Tibial nerve (tissue), 4 donors: ENCODE results near the gene EPB41. TPM values are rescaled to one million over a fixed set of nuclear protein-coding genes. Genes with fewer than 3 reads are reported as not detected.
"Not testable (repeated sequence)": the region's sequence is repeated elsewhere in the genome, so short reads cannot be mapped to it uniquely, and the experiment has no call there.

ENCODE experiments used
- DNase-seq, 2 donors: peaks; one replicate each; pipeline ENCODE4 v3.0.0-alpha.2; 2019; ENCODE audit warnings: low spot score in 2 of 2
- H3K27ac ChIP-seq, 4 donors: fragments of 200-600 bp; sonication (generic) in 3 of 4; one replicate each; pipeline ENCODE4 v1.5.1; 2017 to 2019; ENCODE audit warnings: mild to moderate bottlenecking in 1 of 4
- H3K27me3 ChIP-seq, 2 donors: fragments of 200-600 bp; sonication (generic) in 1 of 2; one replicate each; pipeline versions ENCODE4 v1.5.1 to v1.6.0; 2017 to 2019
- H3K36me3 ChIP-seq, 3 donors: fragments of 200-600 bp; sonication (generic); one replicate each; pipeline ENCODE4 v1.5.1; 2018 to 2019
- H3K4me1 ChIP-seq, 4 donors: fragments of 200-600 bp; sonication (generic) in 3 of 4; one replicate each; pipeline ENCODE4 v1.5.1; 2017 to 2019
- H3K4me3 ChIP-seq, 4 donors: fragments of 200-600 bp; sonication (generic) in 3 of 4; one replicate each; pipeline ENCODE4 v1.5.1; 2017 to 2019; ENCODE audit warnings: mild to moderate bottlenecking in 1 of 4, moderate library complexity in 1 of 4
- H3K9me3 ChIP-seq, 4 donors: fragments of 200-600 bp; sonication (generic) in 3 of 4; one replicate each; pipeline ENCODE4 v1.5.1; 2017 to 2019
- CTCF ChIP-seq, 5 experiments: fragments of 200-600 bp in 3 of 5; fragments of 450-650 bp in 2 of 5; sonication (generic) in 3 of 5; IDR thresholded peaks; one replicate each; pipeline ENCODE4 v1.5.1; 2016 to 2019; ENCODE audit warnings: antibody characterized with exemption in 5 of 5, mild to moderate bottlenecking in 3 of 5, moderate library complexity in 2 of 5
- EP300 ChIP-seq, 2 donors: sonication (generic); formaldehyde crosslinking; IDR thresholded peaks; one replicate each; pipeline ENCODE4 v1.6.1; 2017; ENCODE audit warnings: antibody characterized with exemption in 2 of 2, mild to moderate bottlenecking in 1 of 2
- POLR2A ChIP-seq, 2 donors: fragments of 450-650 bp; IDR thresholded peaks; one replicate each; pipeline ENCODE4 v1.6.1; 2017; ENCODE audit warnings: antibody characterized with exemption in 2 of 2, mild to moderate bottlenecking in 2 of 2, moderate library complexity in 2 of 2
- WGBS, 2 donors: methylation state at CpG; one replicate each; pipeline ENCODE4 v1.1.5; 2018; 5-methylcytosine and 5-hydroxymethylcytosine counted together
- total RNA-seq, 4 donors: library from RNA; depleted of rRNA; stranded (reverse); fragments of >200 nt; gene quantifications; one replicate each; pipeline ENCODE4 v1.1.0, GENCODE V29; 2016

The EPB41 gene
- total RNA-seq, 4 donors from 2014 or later = 13.9 to 22.1 (median 16.0) TPM

DNA sequence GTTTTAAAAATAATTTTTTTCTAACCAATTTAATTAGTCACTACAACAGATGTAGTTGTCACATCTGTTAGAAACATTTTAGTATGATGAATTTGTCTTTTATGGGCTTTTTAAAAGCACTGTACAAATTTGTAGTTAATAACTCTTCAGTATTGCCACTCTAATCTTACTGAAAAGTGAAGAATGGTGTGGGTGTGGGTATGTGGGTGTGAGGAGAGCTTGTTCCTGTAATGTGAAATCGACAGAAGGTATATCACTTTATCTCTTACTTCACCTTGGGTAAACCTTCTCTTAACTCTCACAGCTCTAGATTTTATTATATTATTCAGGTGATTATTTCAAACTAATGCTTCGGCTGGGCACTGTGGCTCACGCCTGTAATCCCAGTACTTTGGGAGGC lies 166.8 kb downstream of the EPB41 start:
- no peak overlapping the region for H3K27ac ChIP-seq
- H3K4me1 ChIP-seq = no peaks in the 10 kb centered on the region
- no peaks in the 10 kb centered on the region for H3K9me3 ChIP-seq
- TF ChIP-seq CTCF (IDR thresholded peaks at IDR 0.05) = no peak
- no peak for TF ChIP-seq POLR2A (IDR thresholded peaks at IDR 0.05)
- TF ChIP-seq EP300 (IDR thresholded peaks at IDR 0.05) = no peak
- H3K4me3 ChIP-seq = no peak overlapping the region
- no peak for DNase-seq
- no peaks in the 10 kb centered on the region for H3K36me3 ChIP-seq
- WGBS, 2 donors = 87 to 89% methylated on average over 3 of the region's 3 CpGs
- H3K27me3 ChIP-seq = no peaks in the 10 kb centered on the region

GRCh38 chr1:29082519-29082918 lies 168.2 kb downstream of the EPB41 start:
- no peaks in the 10 kb centered on the region for H3K27me3 ChIP-seq
- no peaks in the 10 kb centered on the region for H3K9me3 ChIP-seq
- no peak overlapping the region for H3K4me3 ChIP-seq
- H3K36me3 ChIP-seq = no peaks in the 10 kb centered on the region
- 74 to 83% methylated on average over 3 of the region's 3 CpGs for WGBS, 2 donors
- DNase-seq = no peak
- TF ChIP-seq CTCF (IDR thresholded peaks at IDR 0.05) (no peak), POLR2A (IDR thresholded peaks at IDR 0.05) (no peak), EP300 (IDR thresholded peaks at IDR 0.05) (no peak)
- H3K27ac ChIP-seq = no peak overlapping the region
- H3K4me1 ChIP-seq = no peaks in the 10 kb centered on the region

- no peaks in the 10 kb centered on the region for H3K4me1 ChIP-seq
- no peak for TF ChIP-seq EP300 (IDR thresholded peaks at IDR 0.05)
- TF ChIP-seq CTCF (IDR thresholded peaks at IDR 0.05) = no peak
- TF ChIP-seq POLR2A (IDR thresholded peaks at IDR 0.05) = no peak
- no peak for DNase-seq
- 77 to 80% methylated on average over 3 of the region's 3 CpGs for WGBS, 2 donors
- H3K27ac ChIP-seq = no peak overlapping the region
- H3K36me3 ChIP-seq = no peaks in the 10 kb centered on the region
- H3K4me3 ChIP-seq = no peak overlapping the region
- no peaks in the 10 kb centered on the region for H3K27me3 ChIP-seq
- H3K9me3 ChIP-seq = no peaks in the 10 kb centered on the region
Measured at GRCh38 chr1:29083317-29084195, 169.2 kb downstream of the EPB41 start.

- no peak overlapping the region for H3K4me3 ChIP-seq
- H3K27me3 ChIP-seq = no peaks in the 10 kb centered on the region
- no peaks in the 10 kb centered on the region for H3K36me3 ChIP-seq
- no peaks in the 10 kb centered on the region for H3K4me1 ChIP-seq
- H3K27ac ChIP-seq = no peak overlapping the region
- TF ChIP-seq EP300 (IDR thresholded peaks at IDR 0.05) (no peak), CTCF (IDR thresholded peaks at IDR 0.05) (no peak), POLR2A (IDR thresholded peaks at IDR 0.05) (no peak)
- H3K9me3 ChIP-seq = no peaks in the 10 kb centered on the region
- DNase-seq = no peak
- 73 to 77% methylated on average over 2 of the region's 2 CpGs for WGBS, 2 donors
Measured at GRCh38 chr1:29084196-29084521, 169.8 kb downstream of the EPB41 start.

DNA sequence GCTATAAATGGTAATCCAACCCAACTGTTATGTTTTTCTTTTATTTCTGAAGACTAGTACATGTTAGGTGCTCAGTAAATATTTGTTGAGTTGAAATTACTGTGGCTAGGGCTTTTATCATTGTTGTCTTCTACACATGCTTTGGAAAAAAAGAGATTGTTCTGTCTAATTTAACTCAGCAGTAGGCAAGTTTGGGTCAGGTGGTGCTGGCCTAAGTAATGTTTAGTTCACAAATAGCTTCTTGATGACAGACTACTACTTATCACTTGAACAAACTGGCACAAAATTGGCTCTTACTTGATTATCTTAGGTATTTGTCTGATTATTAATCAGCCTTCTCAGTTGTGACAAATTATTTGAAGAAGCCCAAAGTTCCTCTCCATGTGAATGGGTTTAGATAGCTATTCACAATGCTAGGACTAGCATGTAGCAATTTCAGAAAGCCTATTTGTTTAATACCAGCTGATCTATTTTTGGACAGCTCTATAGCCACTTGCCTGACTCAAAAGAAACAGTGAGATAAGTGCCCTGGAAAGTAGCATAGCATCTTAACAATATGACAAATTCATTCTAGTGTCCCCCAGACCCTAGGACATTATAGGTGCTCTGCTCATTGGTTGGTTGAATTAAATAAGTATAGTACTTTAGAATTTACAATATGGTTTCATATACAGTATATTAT lies 176.7 kb downstream of the EPB41 start:
- no peak overlapping the region for H3K27ac ChIP-seq
- no peaks in the 10 kb centered on the region for H3K9me3 ChIP-seq
- TF ChIP-seq CTCF (IDR thresholded peaks at IDR 0.05) (no peak), EP300 (IDR thresholded peaks at IDR 0.05) (no peak), POLR2A (IDR thresholded peaks at IDR 0.05) (no peak)
- no peak for DNase-seq
- H3K4me3 ChIP-seq = no peak overlapping the region
- no peaks in the 10 kb centered on the region for H3K36me3 ChIP-seq
- H3K27me3 ChIP-seq = no peaks in the 10 kb centered on the region
- no peaks in the 10 kb centered on the region for H3K4me1 ChIP-seq

DNA sequence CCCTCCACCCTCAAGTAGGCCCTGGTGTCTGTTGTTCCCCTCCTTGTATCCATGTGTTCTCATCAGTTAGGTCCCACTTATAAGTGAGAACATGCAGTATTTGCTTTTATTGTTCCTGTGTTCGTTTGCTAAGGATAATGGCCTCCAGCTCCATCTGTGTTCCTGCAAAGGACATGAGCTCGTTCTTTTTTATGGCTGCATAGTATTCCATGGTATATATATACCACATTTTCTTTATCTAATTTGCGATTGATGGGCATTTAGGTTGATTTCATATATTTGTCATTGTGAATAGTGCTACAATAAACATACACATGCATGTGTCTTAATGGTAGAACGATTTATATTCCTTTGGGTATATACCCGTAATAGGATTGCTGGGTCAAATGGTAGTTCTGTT lies 178.3 kb downstream of the EPB41 start:
- WGBS, 2 donors = 95 to 97% methylated on average over 5 of the region's 5 CpGs
- H3K36me3 ChIP-seq, H3K4me3 ChIP-seq, H3K27me3 ChIP-seq, DNase-seq, H3K27ac ChIP-seq, H3K9me3 ChIP-seq, H3K4me1 ChIP-seq: not testable (repeated sequence)
